Neural cell (in vitro differentiated cells): ENCODE measurements around the gene AP3S2. TPM values are rescaled to one million over a fixed set of nuclear protein-coding genes. Genes with fewer than 3 reads are reported as not detected.

Source experiments
- H2AFZ ChIP-seq: fragments of 200-600, 300-800 bp; sonication (generic), shearing (Covaris generic); 2 replicates; pipeline ENCODE4 v1.6.0; 2014; ENCODE audit warnings: low read depth, mild to moderate bottlenecking, antibody characterized with exemption, low read length, moderate library complexity
- H3F3A ChIP-seq: fragments of 200-600 bp; shearing (Covaris generic); 2 replicates; pipeline ENCODE4 v1.6.1; 2016; ENCODE audit warnings: mild to moderate bottlenecking, moderate library complexity, mixed read lengths, antibody characterized with exemption, low read length; ENCODE audit not compliant: insufficient read depth, poor library complexity, severe bottlenecking
- H3K27ac ChIP-seq: fragments of 200-600, 300-800 bp; sonication (generic), shearing (Covaris generic); 2 replicates; pipeline ENCODE4 v1.5.1; 2014; ENCODE audit warnings: mild to moderate bottlenecking, low read length, moderate library complexity
- H3K27me3 ChIP-seq: fragments of 300-800, 200-600 bp; sonication (generic), shearing (Covaris generic); 2 replicates; pipeline ENCODE4 v1.6.0; 2014; ENCODE audit warnings: mild to moderate bottlenecking, low read depth, low read length, moderate library complexity; ENCODE audit not compliant: insufficient read depth
- H3K36me3 ChIP-seq: fragments of 300-800, 200-600 bp; sonication (generic), shearing (Covaris generic); 2 replicates; pipeline ENCODE4 v1.5.1; 2014; ENCODE audit warnings: mild to moderate bottlenecking, antibody characterized with exemption, low read length, moderate library complexity; ENCODE audit not compliant: insufficient read depth
- H3K4me2 ChIP-seq: fragments of 300-800, 200-600 bp; sonication (generic), shearing (Covaris generic); 2 replicates; pipeline ENCODE4 v1.6.0; 2014; ENCODE audit warnings: mild to moderate bottlenecking, low read length
- H3K4me3 ChIP-seq: fragments of 300-800, 200-600 bp; sonication (generic), shearing (Covaris generic); 2 replicates; pipeline ENCODE4 v1.5.1; 2014; ENCODE audit warnings: mild to moderate bottlenecking, low read length, moderate library complexity
- H3K79me2 ChIP-seq: fragments of 200-600 bp; shearing (Covaris generic); replicated peaks from 2 replicates; pipeline ENCODE4 v1.6.0; 2014; ENCODE audit warnings: mild to moderate bottlenecking, low read length, moderate library complexity; ENCODE audit not compliant: insufficient read depth
- H3K9ac ChIP-seq: fragments of 300-800, 200-600 bp; sonication (generic), shearing (Covaris generic); 2 replicates; pipeline ENCODE4 v1.6.1; 2016; ENCODE audit warnings: mild to moderate bottlenecking, low read length, mixed read lengths
- H3K9me2 ChIP-seq: fragments of 200-600 bp; shearing (Covaris generic); 2 replicates; pipeline ENCODE4 v1.6.1; 2016; ENCODE audit warnings: mild to moderate bottlenecking, low read length, mixed read lengths; ENCODE audit not compliant: insufficient read depth
- H3K9me3 ChIP-seq: fragments of 200-600, 300-800 bp; sonication (generic), shearing (Covaris generic); 2 replicates; pipeline ENCODE4 v1.6.1; 2016; ENCODE audit warnings: mild to moderate bottlenecking, mixed run types, low read length, moderate library complexity, mixed read lengths
- H4K20me1 ChIP-seq: fragments of 200-600 bp; shearing (Covaris generic); 2 replicates; pipeline ENCODE4 v1.6.1; 2016; ENCODE audit warnings: mild to moderate bottlenecking, mixed run types; ENCODE audit not compliant: insufficient read depth
- CTCF ChIP-seq: fragments of 450-650 bp; IDR thresholded peaks from 2 replicates; pipeline ENCODE4 v1.5.1; 2014; ENCODE audit warnings: antibody characterized with exemption, mild to moderate bottlenecking, moderate library complexity; ENCODE audit not compliant: poor library complexity, severe bottlenecking
- EP300 ChIP-seq: fragments of 450-650 bp; conservative IDR thresholded peaks from 2 replicates; pipeline ENCODE4 v1.6.1; 2014; ENCODE audit warnings: antibody characterized with exemption, mild to moderate bottlenecking, moderate library complexity; ENCODE audit not compliant: poor library complexity, severe bottlenecking
- EZH2 ChIP-seq: fragments of 200-600, 300-800 bp; shearing (Covaris generic), sonication (generic); IDR thresholded peaks from 2 replicates; pipeline ENCODE4 v1.6.1; 2014; ENCODE audit warnings: antibody characterized with exemption, low read length, borderline replicate concordance, mild to moderate bottlenecking; ENCODE audit not compliant: insufficient read depth, poor library complexity, severe bottlenecking
- MXI1 ChIP-seq: fragments of 450-650 bp; conservative IDR thresholded peaks from 2 replicates; pipeline ENCODE4 v1.6.1; 2014; ENCODE audit warnings: antibody characterized with exemption, mild to moderate bottlenecking; ENCODE audit not compliant: poor library complexity, severe bottlenecking
- POLR2AphosphoS5 ChIP-seq: IDR thresholded peaks from 2 replicates; pipeline ENCODE4 v1.6.1; 2012
- RAD21 ChIP-seq: fragments of 450-650 bp; conservative IDR thresholded peaks from 2 replicates; pipeline ENCODE4 v1.6.1; 2014; ENCODE audit warnings: antibody characterized with exemption, mild to moderate bottlenecking, moderate library complexity
- REST ChIP-seq: IDR thresholded peaks from 2 replicates; pipeline ENCODE4 v1.6.1; 2012; ENCODE audit warnings: borderline replicate concordance
- SMC3 ChIP-seq: fragments of 450-650 bp; conservative IDR thresholded peaks from 2 replicates; pipeline ENCODE4 v1.6.1; 2014; ENCODE audit warnings: antibody characterized with exemption, mild to moderate bottlenecking, moderate library complexity; ENCODE audit not compliant: poor library complexity
- TAF1 ChIP-seq: IDR thresholded peaks from 2 replicates; pipeline ENCODE4 v1.6.1; 2012; ENCODE audit warnings: low read depth
- polyA plus RNA-seq: library from polyadenylated mRNA; depleted of rRNA; stranded (reverse); fragments of >200 nt; gene quantifications from 2 replicates; pipeline ENCODE4 v1.2.3, GENCODE V29; 2014

AP3S2 gene
- polyA plus RNA-seq, 1 donor from 2014 or later: 47.6 TPM

GRCh38 chr15:89837830-89838178 is 56.0 kb downstream of the AP3S2 start:
- Histone ChIP-seq H2AFZ (no peak overlapping the region), H3K4me3 (no peak overlapping the region), H3K9ac (no peak overlapping the region), H3K9me2 (no peaks in the 10 kb centered on the region), H3K79me2 (no peaks in the 10 kb centered on the region), H3K36me3 (no peaks in the 10 kb centered on the region), H3K27ac (no peak overlapping the region), H3K4me2 (no peak overlapping the region), H3F3A (no peaks in the 10 kb centered on the region), H3K27me3 (no peaks in the 10 kb centered on the region), H4K20me1 (no peaks in the 10 kb centered on the region), H3K9me3 (no peaks in the 10 kb centered on the region)
- TF ChIP-seq EP300 (no peak), TAF1 (no peak), POLR2AphosphoS5 (no peak), RAD21 (no peak)

- Histone ChIP-seq H3K9me3 (no peaks in the 10 kb centered on the region), H3K36me3 (no peaks in the 10 kb centered on the region), H3K4me3 (no peak overlapping the region), H3K4me2 (no peak overlapping the region), H3K9ac (no peak overlapping the region), H3F3A (no peaks in the 10 kb centered on the region), H3K27me3 (no peaks in the 10 kb centered on the region), H3K79me2 (no peaks in the 10 kb centered on the region), H4K20me1 (no peaks in the 10 kb centered on the region), H3K9me2 (no peaks in the 10 kb centered on the region), H3K27ac (no peak overlapping the region), H2AFZ (no peak overlapping the region)
- TF ChIP-seq CTCF (no peak), SMC3 (no peak), MXI1 (no peak), REST (no peak), TAF1 (no peak), EZH2 (no peak), EP300 (no peak), RAD21 (no peak), POLR2AphosphoS5 (no peak)
Measured at GRCh38 chr15:89837134-89837829, 56.5 kb downstream of the AP3S2 start.
